Hematopoietic multipotent progenitor cell (in vitro differentiated cells): Measurements from ENCODE around the gene SLC8A1. TPM values are rescaled to one million over a fixed set of nuclear protein-coding genes. Genes with fewer than 3 reads are reported as not detected.

Experiments used
- DNase-seq, 3 donors: peaks; one replicate each; pipeline ENCODE4 v3.0.0-alpha.2; 2011 to 2015; ENCODE audit warnings: low read depth in 2 of 3, low spot score in 2 of 3
- total RNA-seq: library from RNA; depleted of rRNA; stranded (reverse); fragments of >200 nt; gene quantifications from one replicate; pipeline ENCODE4 v1.2.3, GENCODE V29; 2012

The SLC8A1 gene
- total RNA-seq, 1 donor, result 1.6 TPM

GRCh38 chr2:40127890-40128557 is 323.9 kb downstream of the SLC8A1 start:
- no peak for DNase-seq

- no peak for DNase-seq
Observed at GRCh38 chr2:40127146-40127545, 324.7 kb downstream of the SLC8A1 start.

DNA sequence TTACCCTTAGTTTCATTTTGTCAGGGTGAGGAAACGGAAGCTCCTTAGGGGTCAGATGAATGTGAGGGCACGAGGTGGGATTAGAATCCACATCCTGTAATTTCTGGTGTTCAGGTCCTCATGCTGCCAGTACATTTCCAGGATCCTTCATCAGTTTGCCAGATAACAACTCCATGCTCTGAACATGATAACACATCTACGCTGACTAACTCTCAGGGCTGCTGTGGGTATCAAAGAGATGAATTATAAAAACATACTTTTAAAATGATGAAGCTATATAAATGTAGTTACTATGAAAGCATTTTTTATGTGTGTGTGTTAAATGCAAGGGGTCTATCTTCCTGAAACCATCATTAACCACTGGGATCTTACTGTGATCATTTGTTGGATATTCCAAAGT is 325.9 kb downstream of the SLC8A1 start:
- DNase-seq, result no peak

DNA sequence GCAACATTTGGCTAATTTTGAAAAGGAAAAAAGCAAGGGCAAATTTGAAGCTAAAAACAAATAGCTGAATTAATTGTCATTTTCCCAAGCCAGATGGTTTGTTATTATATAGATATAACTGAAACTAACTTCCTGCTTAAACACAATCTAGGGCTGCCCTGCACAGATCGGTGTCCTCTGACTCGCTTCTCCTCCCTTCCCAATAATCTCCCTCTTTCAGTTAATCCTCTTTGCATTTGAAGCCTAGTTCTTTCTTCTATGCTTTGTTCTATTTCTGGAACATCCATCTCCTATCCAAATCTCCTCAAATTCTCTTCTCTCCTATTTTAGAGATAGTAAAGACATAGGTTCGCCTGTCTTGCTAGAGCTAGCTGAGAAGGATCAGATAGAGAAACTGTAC is 328.1 kb downstream of the SLC8A1 start:
- no peak for DNase-seq

DNA sequence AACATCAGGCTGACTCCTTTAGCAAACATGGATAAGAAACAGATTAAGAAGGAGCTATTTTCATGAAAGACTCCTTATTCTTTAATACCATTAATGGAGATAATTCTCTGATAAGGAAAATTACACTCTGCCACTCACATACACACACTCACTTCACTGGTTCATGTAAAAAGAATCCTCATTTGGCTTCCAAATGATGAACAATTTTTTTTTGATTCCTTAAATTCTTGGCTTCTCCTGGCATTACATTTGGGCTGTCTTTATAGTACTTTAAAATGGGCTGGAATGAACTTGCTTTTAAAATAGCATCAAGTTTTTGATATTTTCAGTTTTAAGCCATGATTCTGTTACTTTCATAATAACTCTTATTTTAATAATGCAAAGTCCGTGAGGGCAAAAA is 328.6 kb downstream of the SLC8A1 start:
- DNase-seq, result no peak

GRCh38 chr2:40120957-40121356 is 330.9 kb downstream of the SLC8A1 start:
- no peak for DNase-seq

DNA sequence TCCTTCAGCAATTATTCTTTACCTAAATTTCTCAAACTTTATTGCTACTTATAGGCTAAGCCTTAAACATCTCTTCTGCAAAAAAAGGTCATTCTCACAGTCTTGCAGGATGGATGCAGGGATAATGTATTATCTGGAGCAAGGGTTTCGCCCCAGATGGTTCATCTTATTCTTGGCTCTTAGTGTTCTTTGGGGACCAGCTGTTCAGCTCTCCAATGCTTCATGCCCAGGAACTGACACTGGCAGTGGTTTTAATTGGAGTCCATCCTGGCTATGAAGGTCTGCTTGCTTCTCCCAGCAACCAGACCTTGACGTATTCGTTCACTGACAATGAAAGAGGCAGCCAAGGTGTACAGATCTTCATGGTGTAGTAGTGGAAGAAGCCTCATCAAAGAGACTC is 331.9 kb downstream of the SLC8A1 start:
- no peak for DNase-seq

DNA sequence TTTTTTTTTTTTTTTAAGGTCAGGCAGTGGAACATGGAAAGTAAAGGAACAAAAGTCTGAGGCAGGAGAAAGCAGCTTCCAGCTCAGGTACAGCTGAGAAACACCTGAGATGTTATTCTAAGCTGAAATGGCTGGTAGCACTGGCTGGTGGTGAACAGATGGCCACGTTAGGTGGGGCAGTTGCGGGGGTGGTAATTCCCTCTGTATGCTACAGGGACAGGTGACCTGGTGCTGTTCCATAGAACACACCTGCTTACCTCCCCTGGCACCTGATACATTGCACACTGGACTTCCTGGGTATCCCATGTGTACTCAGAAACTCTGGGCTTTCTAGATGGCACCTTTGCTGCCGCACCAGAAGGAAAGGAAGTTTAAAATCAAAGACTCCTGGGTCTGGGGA is 333.3 kb downstream of the SLC8A1 start:
- DNase-seq, result no peak

- DNase-seq, result no peak
Observed at GRCh38 chr2:40115894-40116293, 336.0 kb downstream of the SLC8A1 start.

- no peak for DNase-seq
Observed at GRCh38 chr2:40115348-40115747, 336.5 kb downstream of the SLC8A1 start.

DNA sequence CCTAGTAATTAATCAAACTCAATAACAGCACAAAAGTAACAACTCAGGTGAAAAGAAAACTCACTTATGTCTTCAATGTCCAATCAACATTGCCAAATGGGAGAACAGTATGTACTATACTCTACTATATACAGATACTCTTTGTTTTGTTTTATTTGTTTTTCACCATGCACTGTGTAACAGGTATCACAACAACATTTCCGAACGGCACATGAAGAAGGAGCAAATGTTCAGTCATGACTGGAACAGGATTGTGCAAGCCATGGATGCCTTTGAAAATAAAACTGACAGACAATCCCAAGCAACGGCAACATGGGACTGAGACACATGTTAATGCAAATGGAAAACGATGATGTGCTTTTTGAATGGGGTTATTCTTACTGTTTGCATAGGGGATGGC is 337.9 kb downstream of the SLC8A1 start:
- DNase-seq, result no peak

DNA sequence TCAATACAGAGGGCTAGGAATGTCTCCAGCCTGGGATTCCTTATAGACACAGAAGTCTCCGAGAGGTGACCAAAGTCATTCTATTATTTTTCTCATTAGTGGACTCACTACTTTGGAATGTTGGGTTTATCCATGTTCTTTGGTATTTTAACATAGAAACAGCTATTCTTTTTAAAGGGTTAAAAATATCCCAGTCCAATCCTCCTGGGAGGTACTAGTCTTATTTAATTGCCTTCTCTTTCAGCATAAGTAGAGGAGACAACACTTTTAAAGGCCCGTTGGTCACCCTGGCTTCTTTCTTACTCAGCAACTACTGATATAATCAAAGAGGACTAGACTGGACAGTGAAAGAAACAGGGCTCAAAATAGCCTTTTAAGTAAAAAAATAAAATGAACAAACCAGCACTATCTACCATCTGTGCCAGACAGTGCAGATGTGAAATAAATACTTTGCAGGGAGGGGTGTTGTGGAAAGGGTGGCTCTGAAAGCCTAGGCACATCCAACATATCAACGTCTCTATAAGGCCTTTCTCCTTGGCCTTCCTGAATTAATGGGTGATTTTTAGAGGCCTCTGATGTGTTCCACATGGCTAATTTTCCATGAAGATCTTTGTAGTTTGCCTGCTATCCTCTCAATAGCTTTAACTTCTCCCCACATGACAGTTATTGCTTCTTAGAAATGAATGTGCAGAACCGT is 338.5 kb downstream of the SLC8A1 start:
- no peak for DNase-seq

DNA sequence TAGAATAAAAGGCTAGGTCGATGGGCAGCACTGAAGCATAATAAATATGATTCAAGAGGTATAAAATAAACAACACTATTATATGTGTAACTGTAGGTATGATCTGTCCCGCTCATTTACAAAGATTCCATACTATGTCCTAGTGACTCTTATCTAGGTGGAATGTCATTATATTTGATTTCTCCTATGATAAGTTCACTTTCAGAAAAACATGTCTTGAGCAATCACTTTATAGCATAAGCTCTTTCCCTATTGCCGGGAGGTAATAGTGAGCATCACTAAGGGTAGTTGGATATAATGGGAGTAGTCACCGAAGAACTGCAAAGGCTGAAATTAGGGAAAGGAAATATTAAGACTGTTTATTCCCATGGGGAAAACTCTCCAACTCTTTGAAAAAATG is 342.5 kb downstream of the SLC8A1 start:
- no peak for DNase-seq

- DNase-seq, result no peak
Observed at GRCh38 chr2:40108851-40109250, 343.0 kb downstream of the SLC8A1 start.

GRCh38 chr2:40106061-40106460 is 345.8 kb downstream of the SLC8A1 start:
- DNase-seq, result no peak

DNA sequence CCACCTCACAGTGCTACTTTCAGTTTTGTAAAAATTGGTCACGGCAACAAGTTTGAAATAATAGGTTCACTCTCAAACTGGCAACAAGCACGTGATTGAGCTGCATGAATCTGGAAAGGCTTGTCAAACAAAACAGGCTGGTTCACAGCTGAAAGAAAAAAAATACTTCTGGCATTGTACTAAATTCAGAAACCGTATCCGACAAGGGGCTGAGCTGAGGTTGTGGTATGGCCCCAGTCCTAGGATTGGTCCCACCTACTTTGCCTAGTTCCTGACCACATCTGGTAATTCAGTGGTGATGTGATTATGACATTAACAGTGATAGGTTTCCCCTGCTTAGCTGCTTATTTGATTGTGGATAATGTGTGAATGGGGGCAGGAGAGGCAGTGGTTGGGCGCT is 346.3 kb downstream of the SLC8A1 start:
- no peak for DNase-seq

DNA sequence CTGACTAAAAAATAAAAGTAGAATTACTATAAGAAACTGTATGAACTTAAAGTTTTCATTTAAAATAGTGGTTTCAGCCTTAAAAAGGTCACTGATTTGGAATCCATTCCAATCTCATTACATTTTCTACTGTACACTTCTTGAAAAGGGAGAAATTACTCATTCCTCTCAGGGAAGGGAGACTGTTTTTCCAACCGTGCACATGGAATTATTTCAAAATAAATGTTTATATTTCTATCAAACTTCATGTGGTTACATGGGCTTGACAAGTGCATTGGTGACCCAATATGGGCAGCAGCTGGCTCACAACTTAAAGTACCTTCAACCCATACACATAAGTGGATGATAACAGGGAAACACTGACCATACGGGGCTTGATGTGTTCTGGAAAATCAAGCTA is 348.3 kb downstream of the SLC8A1 start:
- no peak for DNase-seq

DNA sequence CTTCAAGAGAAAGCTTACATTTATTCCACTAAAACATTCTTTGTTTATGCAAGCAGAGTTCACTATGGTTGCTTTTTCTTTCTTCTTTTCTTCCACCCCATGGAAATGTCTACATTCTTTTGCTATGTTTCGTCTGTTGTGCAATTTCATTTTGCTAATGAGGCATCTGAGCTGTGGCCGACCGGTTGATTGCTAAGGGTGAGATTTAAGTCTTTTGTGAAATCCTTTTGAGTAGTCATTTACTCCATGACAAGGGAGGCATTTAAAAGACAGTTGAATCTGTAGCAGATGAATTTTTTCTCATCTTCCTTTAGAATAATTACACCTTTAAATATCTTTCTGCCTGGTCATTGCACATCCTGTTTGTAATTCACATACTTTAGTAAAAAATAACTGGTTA is 348.7 kb downstream of the SLC8A1 start:
- DNase-seq, result no peak

DNA sequence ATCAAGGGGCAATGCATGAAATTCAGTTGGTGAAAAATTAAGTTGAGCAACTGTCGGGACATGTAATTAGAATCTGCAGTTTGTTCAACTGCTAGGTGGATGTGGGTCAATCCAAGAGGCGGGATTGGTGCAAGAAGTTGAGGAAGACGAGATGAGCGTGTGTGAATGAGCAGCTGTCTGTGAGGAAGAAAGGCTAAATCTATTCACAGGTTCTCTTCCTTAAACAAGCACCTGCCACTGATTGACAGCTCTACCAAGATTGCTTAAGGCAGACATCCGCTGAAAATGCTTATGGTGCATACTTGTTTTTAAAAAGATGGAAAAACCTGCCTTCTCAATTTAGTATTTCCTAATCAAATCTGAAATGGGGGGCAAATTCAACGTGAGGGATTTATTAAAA is 349.4 kb downstream of the SLC8A1 start:
- no peak for DNase-seq

- DNase-seq, result peak in 1 of 3 donors; percentile 8
Observed at GRCh38 chr2:40101131-40101575, 350.7 kb downstream of the SLC8A1 start.

DNA sequence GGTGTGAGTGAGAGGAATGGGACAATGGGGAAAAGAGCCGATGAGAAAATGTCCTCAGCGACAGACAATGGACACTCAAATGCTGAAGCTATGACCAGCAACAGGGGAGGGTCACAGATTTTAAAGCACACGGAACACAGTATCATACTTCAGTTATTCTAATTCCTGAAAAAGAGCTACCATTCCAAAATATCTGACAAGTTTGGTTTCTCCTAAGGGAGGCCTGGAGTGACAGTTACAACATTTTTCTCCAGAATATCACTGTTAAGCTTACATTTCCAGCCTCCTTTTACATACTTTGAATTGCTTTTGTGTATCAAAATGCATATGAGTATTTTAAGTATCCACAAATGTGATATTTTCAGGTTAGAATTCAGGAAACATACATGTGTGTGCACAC is 351.2 kb downstream of the SLC8A1 start:
- no peak for DNase-seq

DNA sequence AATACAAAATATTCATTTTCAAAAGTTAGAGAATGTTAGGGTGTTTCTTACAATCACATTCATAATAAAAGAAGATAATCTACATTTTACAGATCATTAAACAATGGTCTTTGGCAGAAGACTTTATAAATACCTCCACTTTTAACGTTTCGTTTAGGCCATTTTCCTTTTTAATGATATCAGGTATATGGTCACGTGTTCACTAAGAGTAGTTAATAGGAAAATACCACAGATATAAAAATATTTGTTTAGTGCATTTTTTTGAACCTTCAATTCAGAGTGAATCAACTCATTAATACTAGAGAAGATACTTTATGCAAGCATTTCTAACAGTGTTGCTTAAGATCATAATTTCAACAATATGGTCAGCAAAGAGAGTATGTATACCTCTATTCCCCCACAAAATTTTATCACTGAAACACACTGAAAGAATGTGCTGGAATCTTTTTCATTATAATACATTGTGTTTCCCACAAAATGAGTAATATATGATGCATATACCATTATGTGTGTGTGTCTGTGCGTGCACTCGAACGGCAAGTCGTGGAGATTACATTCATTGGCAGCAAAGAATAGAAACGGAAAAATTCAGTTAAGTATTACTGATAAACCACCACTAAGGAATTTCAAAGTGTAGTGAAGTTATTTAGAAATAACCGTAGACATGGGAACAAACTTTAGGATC is 353.0 kb downstream of the SLC8A1 start:
- no peak for DNase-seq
